Stimulated activated naive CD8-positive, alpha-beta T cell treated with anti-CD3 and anti-CD28 coated beads, Interleukin-15, Interleukin-2, amounts not matched to agents 100 ng/mL and 50 ng/mL, for 24 hours (primary cell): ENCODE measurements around the gene PLCD3.

ENCODE experiments used
- H3K27ac Mint-ChIP-seq: one replicate; pipeline ENCODE4 v1.8.0; 2021; ENCODE audit warnings: mild to moderate bottlenecking, mixed read lengths
- H3K27me3 Mint-ChIP-seq: one replicate; pipeline ENCODE4 v1.8.0; 2021; ENCODE audit warnings: mixed read lengths
- H3K36me3 Mint-ChIP-seq: one replicate; pipeline ENCODE4 v1.8.0; 2021; ENCODE audit warnings: low read depth, mixed read lengths
- H3K4me1 Mint-ChIP-seq: one replicate; pipeline ENCODE4 v1.8.0; 2021; ENCODE audit warnings: low read depth, mixed read lengths
- H3K4me3 Mint-ChIP-seq: one replicate; pipeline ENCODE4 v1.8.0; 2021; ENCODE audit warnings: mild to moderate bottlenecking, mixed read lengths
- H3K9me3 Mint-ChIP-seq: one replicate; pipeline ENCODE4 v1.8.0; 2021; ENCODE audit warnings: mixed read lengths

PLCD3 gene

DNA sequence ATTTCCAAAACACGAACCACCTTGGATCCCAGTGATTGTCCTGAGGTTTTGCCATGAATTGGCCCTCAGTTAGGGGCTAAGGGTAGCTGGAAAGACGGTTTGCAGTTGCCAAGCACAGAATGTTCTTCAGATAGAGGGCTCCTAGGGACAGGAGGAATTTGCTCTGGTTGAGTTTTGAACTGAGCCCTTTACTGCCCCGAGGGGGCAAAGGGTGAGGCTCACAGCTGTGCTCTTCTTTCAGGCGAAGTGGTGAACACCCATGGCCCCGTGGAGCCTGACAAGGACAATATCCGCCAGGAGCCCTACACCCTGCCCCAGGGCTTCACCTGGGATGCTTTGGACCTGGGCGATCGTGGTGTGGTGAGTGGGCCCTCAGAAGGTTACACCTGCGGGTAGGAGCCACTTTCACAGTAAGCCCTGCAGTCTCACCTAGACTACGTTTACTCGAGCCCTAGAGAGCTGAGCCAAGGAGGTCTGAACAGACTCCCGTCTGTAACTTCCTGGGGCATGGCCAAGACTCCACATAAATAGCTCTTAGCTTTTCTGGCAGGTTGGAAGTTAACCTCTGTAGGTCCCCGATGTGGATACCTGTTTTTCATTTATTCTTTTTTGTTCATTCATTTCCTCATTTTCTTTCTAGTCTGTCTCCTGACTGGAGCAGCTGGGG is 38.7 kb downstream of the PLCD3 start:
- H3K4me1 Mint-ChIP-seq, result no peaks in the 10 kb centered on the region
- H3K9me3 Mint-ChIP-seq, result no peaks in the 10 kb centered on the region
- H3K4me3 Mint-ChIP-seq, result no peak overlapping the region
- H3K27ac Mint-ChIP-seq, result no peak overlapping the region
- H3K27me3 Mint-ChIP-seq, result no peaks in the 10 kb centered on the region
- H3K36me3 Mint-ChIP-seq, result peaks cover 69% of the 10 kb centered on the region

DNA sequence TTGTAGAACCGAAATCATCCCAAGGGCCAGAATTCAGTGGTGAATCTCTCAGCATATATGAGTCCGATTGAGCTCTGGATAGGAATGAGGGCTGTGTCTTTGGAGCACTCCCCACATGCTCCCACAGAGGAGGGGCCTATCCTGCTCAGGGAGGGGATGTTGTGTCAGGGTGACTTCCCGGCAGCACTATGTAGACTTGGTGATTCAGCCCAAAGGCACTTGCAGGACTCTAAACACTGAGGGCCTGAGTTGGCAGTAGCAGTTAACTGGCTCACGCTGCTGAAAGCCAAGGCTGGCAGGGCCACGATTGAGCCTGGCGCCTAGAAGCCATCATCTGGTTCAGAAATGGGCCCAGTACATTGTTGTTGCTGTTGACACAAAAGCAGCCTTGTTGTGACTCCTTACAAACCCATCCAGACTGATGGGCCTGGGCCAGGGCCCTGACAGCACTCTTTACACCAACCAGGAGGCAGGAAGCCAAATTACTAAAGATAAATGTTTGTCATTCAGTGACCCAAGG is 39.3 kb downstream of the PLCD3 start:
- Mint-ChIP-seq H3K4me1 (no peaks in the 10 kb centered on the region), H3K36me3 (peaks cover 69% of the 10 kb centered on the region), H3K27ac (no peak overlapping the region), H3K27me3 (no peaks in the 10 kb centered on the region), H3K9me3 (no peaks in the 10 kb centered on the region), H3K4me3 (no peak overlapping the region)

DNA sequence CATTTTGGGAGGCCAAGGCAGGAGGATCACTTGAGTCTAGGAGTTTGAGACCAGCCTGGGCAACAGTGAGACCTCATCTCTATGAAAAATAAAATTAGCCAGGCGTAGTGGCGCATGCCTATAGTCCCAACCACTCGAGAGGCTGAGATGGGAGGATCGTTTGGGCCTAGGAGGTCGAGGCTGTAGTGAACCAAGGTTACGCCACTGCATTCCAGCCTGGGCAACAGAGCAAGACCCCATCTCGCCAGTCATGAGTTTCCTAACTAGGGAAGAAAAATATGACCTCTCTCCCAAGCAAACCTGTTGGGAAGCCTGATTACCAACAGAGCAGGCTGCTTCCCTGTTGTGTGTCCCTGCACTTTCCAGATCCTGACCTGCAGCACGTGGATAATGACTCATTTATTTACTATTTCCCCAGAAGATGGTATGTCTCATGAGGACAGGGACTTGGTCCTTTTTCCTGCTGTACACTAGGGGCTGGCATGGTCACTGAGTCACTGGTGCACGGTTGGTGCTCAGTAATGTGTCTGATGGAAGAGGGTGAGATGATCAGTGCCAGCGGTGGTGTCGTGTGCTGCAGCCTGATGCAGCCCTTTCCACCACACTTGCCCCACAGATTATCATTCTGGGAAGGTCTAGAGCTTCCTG is 40.4 kb downstream of the PLCD3 start:
- Mint-ChIP-seq H3K27me3 (no peaks in the 10 kb centered on the region), H3K4me1 (no peaks in the 10 kb centered on the region), H3K4me3 (no peak overlapping the region), H3K36me3 (peaks cover 70% of the 10 kb centered on the region), H3K27ac (peak overlapping the region; percentile 7), H3K9me3 (no peaks in the 10 kb centered on the region)

DNA sequence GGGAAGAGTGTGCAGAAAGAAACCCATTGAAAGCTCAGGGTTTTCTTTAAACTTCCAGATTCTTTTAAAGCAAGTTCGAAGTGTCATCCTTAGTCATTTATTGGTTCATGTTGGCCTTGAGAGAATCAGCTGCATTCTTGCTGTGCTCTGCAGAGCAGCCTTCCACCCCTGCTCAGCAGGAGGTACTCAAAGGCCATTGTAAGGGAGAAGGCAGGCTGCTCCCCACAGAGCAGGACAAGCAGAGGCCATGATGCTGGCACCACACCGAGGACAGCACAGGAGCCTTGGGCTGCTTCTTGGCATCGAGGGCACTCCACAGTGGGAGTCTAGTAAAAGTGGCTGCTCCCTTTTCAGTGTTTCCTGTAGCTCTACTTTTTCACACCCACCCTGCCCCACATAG is 41.6 kb downstream of the PLCD3 start:
- Mint-ChIP-seq H3K4me3 (no peak overlapping the region), H3K9me3 (no peaks in the 10 kb centered on the region), H3K36me3 (peaks cover 67% of the 10 kb centered on the region), H3K27me3 (no peaks in the 10 kb centered on the region), H3K27ac (no peak overlapping the region), H3K4me1 (no peaks in the 10 kb centered on the region)

DNA sequence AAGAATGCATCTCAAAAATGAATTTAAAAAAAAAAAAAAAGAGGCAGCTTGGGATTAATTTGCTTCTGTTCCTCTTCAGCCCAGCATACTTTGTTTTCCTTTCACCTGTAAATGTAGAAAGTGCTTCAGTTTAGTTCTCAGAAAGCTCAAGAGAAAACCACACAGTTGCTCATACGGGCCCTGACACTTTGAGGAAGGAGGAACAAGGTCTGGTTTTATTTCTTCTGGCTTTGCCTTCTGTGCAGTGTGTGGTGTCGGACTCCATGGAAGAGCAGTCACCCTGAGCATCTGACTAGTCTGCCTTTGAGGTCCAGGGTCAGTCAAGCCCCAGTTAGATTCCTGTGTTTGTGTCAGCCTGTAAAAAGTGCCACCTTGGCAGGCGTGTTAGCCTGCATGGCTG is 43.6 kb downstream of the PLCD3 start:
- H3K4me1 Mint-ChIP-seq, result no peaks in the 10 kb centered on the region
- no peaks in the 10 kb centered on the region for H3K9me3 Mint-ChIP-seq
- H3K27me3 Mint-ChIP-seq, result no peaks in the 10 kb centered on the region
- H3K27ac Mint-ChIP-seq, result no peak overlapping the region
- H3K36me3 Mint-ChIP-seq, result peaks cover 66% of the 10 kb centered on the region
- no peak overlapping the region for H3K4me3 Mint-ChIP-seq

DNA sequence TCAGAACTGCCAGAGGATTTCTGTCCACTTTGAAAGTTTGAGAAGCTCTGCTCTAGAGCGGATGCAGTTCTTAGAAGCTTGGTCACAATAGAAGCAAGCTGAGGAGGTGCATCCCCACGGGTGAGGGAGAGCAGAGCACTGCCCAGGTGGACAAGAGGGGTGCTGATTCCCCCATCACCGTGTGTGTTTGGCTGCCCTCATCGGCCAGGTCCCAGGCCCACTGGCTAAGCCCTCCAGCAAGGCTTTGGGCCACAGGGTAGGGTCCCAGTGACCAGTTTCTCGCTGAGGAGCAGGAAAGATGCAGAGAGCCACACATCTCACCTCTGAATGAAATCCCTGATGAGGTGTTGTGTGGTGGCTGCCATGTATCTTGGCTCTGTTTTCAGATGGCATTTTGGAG is 44.3 kb downstream of the PLCD3 start:
- H3K4me3 Mint-ChIP-seq, result no peak overlapping the region
- H3K4me1 Mint-ChIP-seq, result no peaks in the 10 kb centered on the region
- H3K9me3 Mint-ChIP-seq, result no peaks in the 10 kb centered on the region
- peaks cover 67% of the 10 kb centered on the region for H3K36me3 Mint-ChIP-seq
- H3K27ac Mint-ChIP-seq, result no peak overlapping the region
- H3K27me3 Mint-ChIP-seq, result no peaks in the 10 kb centered on the region

DNA sequence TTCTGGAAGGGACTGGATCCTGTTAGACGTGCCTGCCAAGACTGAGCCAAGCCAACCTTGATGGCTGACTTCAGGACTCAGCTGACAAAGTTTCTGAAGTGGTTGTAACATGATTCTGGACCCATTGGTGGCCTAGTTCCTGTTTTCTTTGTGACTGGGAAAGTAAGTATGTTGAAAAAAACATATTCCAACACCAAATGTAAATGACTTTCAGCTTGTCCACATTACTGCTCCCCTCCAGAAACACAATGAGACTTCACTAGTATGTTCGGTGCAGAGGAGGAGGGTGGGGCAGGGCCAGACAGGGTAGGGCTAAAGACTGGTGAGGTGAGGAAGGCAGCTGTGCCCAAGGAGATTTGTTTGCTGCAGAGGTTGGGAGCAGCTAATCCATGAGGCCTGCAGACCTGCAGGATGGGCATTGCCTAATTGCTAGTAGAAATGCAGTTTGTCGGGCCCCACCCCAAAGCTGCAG is 44.8 kb downstream of the PLCD3 start:
- Mint-ChIP-seq H3K27me3 (no peaks in the 10 kb centered on the region), H3K36me3 (peaks cover 63% of the 10 kb centered on the region), H3K4me3 (no peak overlapping the region), H3K4me1 (no peaks in the 10 kb centered on the region), H3K9me3 (no peaks in the 10 kb centered on the region), H3K27ac (no peak overlapping the region)

DNA sequence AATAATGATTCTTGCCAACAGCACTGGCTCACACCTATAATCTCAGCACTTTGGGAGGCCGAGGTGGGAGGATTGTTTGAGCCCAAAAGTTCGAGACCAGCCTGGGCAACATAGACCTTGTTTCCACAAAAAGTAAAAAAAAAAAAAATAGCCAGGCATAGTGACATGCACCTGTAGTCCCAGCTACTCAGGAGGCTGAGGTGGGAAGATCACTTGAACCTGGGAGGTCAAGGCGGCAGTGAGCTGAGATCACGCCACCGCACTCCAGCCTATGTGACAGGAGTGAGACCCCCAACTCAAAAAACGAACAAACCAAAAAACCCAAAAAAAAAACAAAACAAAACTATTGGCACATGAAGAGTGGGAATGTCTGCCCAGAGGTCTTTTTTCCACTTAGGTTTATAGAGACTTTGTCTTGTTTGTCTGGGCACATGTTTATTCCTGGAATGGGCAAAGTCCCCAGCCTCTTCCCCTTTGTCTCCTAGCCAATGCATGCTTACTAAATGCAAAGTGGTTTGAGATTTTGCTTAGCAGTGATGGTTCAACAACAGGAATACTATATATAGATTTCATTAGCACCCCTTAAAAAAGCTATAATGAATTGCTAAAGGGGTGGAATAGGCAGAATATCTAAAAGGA is 45.3 kb downstream of the PLCD3 start:
- H3K36me3 Mint-ChIP-seq, result peaks cover 59% of the 10 kb centered on the region
- no peak overlapping the region for H3K27ac Mint-ChIP-seq
- H3K4me1 Mint-ChIP-seq, result no peaks in the 10 kb centered on the region

DNA sequence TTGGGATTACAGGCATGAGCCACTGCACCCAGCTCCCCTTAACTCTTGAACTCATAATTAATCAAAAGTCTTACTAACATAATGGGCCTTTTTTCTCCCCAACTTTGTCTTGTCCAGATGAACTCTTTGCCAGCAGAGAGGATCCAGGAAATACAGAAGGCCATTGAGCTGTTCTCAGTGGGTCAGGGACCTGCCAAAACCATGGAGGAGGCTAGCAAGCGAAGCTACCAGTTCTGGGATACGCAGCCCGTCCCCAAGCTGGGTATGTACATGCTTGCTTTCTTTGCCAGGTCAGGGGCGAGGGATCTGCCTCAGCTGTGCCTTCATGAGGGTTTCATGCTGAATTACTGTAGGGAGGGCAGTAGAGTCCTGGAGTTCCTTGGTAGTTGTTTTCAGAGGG is 45.9 kb downstream of the PLCD3 start:
- Mint-ChIP-seq H3K9me3 (no peaks in the 10 kb centered on the region), H3K27me3 (no peaks in the 10 kb centered on the region), H3K27ac (no peak overlapping the region), H3K36me3 (peaks cover 60% of the 10 kb centered on the region), H3K4me1 (no peaks in the 10 kb centered on the region), H3K4me3 (no peak overlapping the region)

More for the DNA sequence above, 45.3 kb downstream of the PLCD3 start:
- no peaks in the 10 kb centered on the region for H3K27me3 Mint-ChIP-seq
- no peaks in the 10 kb centered on the region for H3K9me3 Mint-ChIP-seq
- H3K4me3 Mint-ChIP-seq, result no peak overlapping the region

DNA sequence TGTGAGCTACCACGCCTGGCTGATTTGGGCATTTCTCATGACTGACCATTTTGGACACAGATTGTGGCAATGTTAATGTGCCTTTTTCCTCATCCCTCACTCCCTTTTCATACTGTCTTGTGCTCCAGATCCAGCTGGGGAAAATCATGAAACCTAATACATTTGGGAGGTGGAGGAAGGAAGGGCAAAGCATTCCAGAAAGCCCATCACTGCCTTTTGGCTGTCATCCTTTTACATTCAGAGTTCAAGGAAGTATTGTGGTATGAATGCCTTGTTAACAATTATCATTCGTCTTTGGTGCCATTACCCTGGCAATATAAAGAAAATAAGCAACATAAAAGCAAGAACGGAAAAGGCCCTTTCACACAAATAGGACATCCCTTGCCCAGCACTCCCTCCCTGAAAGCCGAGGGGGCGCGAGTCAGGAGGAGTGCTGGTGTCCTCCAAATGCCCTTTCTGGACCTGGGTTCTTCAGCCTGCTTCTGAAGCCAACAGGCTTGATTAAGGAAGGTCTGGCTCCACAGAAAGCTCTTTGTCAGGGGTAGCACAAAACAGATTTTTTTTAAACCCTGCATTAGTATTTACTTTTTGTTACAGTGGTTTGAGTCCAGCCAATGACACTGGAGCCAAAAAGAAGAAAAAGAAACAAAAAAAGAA is 51.1 kb downstream of the PLCD3 start:
- Mint-ChIP-seq H3K4me1 (peaks cover 21% of the 10 kb centered on the region), H3K9me3 (no peaks in the 10 kb centered on the region), H3K36me3 (peaks cover 41% of the 10 kb centered on the region), H3K27me3 (no peaks in the 10 kb centered on the region), H3K27ac (no peak overlapping the region), H3K4me3 (no peak overlapping the region)

DNA sequence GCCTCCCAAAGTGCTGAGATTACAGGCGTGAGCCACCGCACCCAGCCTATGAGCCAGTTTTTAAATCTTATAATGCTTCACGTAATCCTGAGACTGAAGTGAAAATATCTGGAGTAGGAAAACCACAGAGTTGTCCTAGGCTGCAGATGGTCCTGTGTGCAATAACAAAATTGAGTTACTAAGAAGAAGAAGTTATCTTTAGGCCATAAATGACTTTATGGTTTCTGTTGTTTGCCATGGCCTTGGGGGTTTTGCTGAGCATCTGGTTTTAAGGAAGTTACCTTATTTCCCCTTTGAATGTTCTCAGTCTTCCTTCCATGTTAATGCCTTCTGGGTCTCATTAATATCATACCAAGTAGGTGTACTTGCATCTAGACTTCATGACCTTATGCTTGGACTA is 54.7 kb downstream of the PLCD3 start:
- H3K27me3 Mint-ChIP-seq, result no peaks in the 10 kb centered on the region
- H3K9me3 Mint-ChIP-seq, result no peaks in the 10 kb centered on the region
- peaks cover 33% of the 10 kb centered on the region for H3K4me1 Mint-ChIP-seq
- peak overlapping the region; percentile 52 for H3K27ac Mint-ChIP-seq
- H3K4me3 Mint-ChIP-seq, result no peak overlapping the region
- H3K36me3 Mint-ChIP-seq, result peaks cover 37% of the 10 kb centered on the region

DNA sequence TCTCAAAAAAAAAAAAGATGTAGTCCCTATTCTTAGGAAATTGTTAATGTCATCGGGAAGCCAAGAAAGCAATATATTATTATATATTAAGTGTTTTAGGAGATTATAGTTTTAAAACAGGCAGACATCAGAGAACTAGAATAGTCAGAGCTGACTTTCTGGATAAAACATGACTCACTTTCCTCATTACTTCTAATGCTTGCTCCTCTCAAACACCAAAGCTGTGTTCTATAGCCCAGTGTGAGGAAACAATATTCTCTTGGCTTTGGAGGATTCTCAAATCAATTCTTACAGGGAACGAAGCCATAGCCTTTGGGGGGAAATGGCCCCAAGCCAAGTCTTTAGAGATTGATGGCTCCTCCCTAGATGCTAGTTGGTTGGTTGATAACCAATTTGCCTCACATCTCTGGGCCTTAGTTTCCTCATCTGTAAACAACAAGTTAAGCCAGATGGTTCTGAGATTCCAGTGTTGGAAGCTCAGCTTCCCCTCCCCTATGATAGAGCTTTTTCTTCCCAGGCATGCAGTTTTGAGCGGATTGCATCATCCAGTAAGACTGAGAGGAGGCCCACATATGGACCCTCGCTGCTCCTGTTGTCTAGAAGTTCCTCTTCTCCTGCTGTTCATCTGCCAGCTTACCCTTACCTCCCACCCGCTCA is 58.8 kb downstream of the PLCD3 start:
- Mint-ChIP-seq H3K4me1 (peaks cover 33% of the 10 kb centered on the region), H3K4me3 (no peak overlapping the region), H3K27ac (peak overlapping the region; percentile 47), H3K9me3 (no peaks in the 10 kb centered on the region), H3K36me3 (peaks cover 43% of the 10 kb centered on the region), H3K27me3 (no peaks in the 10 kb centered on the region)

DNA sequence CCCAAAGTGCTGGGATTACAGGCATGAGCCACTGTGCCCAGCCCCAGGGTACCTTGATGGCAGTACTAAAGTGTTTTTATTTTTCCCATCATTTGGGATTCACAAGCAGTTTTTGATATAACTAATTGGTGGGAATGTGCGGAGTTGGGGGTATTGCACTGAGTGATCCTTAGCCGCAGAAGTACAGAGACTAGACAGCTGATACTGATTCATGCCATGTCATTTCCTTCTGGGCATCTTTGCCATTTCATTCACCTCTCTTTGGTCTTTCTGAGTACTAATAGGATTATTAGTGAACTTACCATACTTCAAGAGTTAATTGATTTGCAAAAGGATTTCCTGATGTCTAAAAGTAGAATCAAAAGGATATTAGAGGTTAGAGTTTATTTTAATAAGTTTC is 61.5 kb downstream of the PLCD3 start:
- Mint-ChIP-seq H3K27ac (no peak overlapping the region), H3K9me3 (no peaks in the 10 kb centered on the region), H3K4me3 (no peak overlapping the region), H3K36me3 (peaks cover 47% of the 10 kb centered on the region), H3K4me1 (peaks cover 20% of the 10 kb centered on the region), H3K27me3 (no peaks in the 10 kb centered on the region)

DNA sequence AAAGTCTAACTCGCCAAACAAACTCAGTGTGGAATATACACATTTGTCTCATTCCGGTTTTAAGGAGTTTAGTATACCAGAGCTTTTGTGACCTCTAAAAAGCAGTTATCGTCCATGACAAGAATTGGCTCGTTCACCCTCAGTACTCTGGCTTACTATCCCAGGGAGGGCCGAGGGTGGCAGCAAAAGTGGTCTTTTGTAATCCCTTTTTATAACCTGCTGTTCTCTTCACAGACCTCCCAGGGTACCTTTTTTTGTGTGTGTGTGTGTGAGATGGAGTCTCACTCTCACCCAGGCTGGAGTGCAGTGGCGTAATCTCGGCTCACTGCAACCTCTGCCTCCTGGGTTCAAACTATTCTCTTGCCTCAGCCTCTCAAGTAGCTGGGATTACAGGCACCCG is 62.3 kb downstream of the PLCD3 start:
- Mint-ChIP-seq H3K27me3 (no peaks in the 10 kb centered on the region), H3K9me3 (no peaks in the 10 kb centered on the region), H3K36me3 (peaks cover 49% of the 10 kb centered on the region), H3K4me1 (peaks cover 19% of the 10 kb centered on the region), H3K4me3 (no peak overlapping the region), H3K27ac (no peak overlapping the region)
